Keratinocyte (primary cell): ENCODE measurements around the gene TXNL4A. TPM values are rescaled to one million over a fixed set of nuclear protein-coding genes. Genes with fewer than 3 reads are reported as not detected.

ENCODE experiments used
- DNase-seq: peaks from one replicate; pipeline ENCODE4 v3.0.0-alpha.2; 2011; ENCODE audit warnings: low read depth, missing footprints, low spot score
- FAIRE-seq: peaks from 2 replicates; lab custom pipeline; 2011; peaks lifted over from hg19 to GRCh38; lab: Jason Lieb, UNC
- H2AFZ ChIP-seq: 2 replicates; pipeline ENCODE4 v1.6.0; 2012; ENCODE audit warnings: low read length, control low read depth, inconsistent platforms; ENCODE audit not compliant: control insufficient read depth
- H3K27ac ChIP-seq: 2 replicates; pipeline ENCODE4 v1.5.1; 2011; ENCODE audit warnings: low read length; ENCODE audit not compliant: control insufficient read depth, insufficient read depth
- H3K27me3 ChIP-seq: 3 replicates; pipeline ENCODE4 v1.6.0; 2011; ENCODE audit warnings: low read length; ENCODE audit not compliant: control insufficient read depth, insufficient read depth; ENCODE audit errors: extremely low read depth
- H3K36me3 ChIP-seq, 2 experiments: 2 replicates in 1 of 2; 3 replicates in 1 of 2; pipeline ENCODE4 v1.5.1; 2011; ENCODE audit warnings: low read length in 2 of 2, mild to moderate bottlenecking in 1 of 2; ENCODE audit not compliant: control insufficient read depth in 2 of 2, insufficient read depth in 2 of 2; ENCODE audit errors: extremely low read depth in 1 of 2
- H3K4me1 ChIP-seq: 3 replicates; pipeline ENCODE4 v1.5.1; 2011; ENCODE audit warnings: low read length; ENCODE audit not compliant: control insufficient read depth, insufficient read depth; ENCODE audit errors: extremely low read depth
- H3K4me2 ChIP-seq: 3 replicates; pipeline ENCODE4 v1.6.0; 2011; ENCODE audit warnings: low read depth, low read length; ENCODE audit not compliant: control insufficient read depth, insufficient read depth; ENCODE audit errors: extremely low read depth
- H3K4me3 ChIP-seq, 3 experiments: fragments of 200-600 bp in 1 of 3; sonication (generic) in 1 of 3; 2 replicates in 2 of 3; 3 replicates in 1 of 3; pipeline ENCODE4 v1.5.1; 2011 to 2016; ENCODE audit warnings: low read length in 3 of 3, mild to moderate bottlenecking in 3 of 3, control low read depth in 2 of 3, inconsistent platforms in 1 of 3, low read depth in 1 of 3, mixed read lengths in 1 of 3, mixed run types in 1 of 3, moderate library complexity in 1 of 3; ENCODE audit not compliant: control insufficient read depth in 2 of 3, insufficient read depth in 2 of 3; ENCODE audit errors: extremely low read depth in 1 of 3
- H3K79me2 ChIP-seq: 2 replicates; pipeline ENCODE4 v1.6.0; 2012; ENCODE audit warnings: low read length; ENCODE audit not compliant: control insufficient read depth, insufficient read depth
- H3K9ac ChIP-seq: 3 replicates; pipeline ENCODE4 v1.6.0; 2011; ENCODE audit warnings: low read length; ENCODE audit not compliant: control insufficient read depth, insufficient read depth; ENCODE audit errors: extremely low read depth
- H3K9me1 ChIP-seq: 3 replicates; pipeline ENCODE4 v1.6.0; 2011; ENCODE audit warnings: low read length; ENCODE audit not compliant: control insufficient read depth, insufficient read depth; ENCODE audit errors: extremely low read depth
- H3K9me3 ChIP-seq: 2 replicates; pipeline ENCODE4 v1.5.1; 2012; ENCODE audit warnings: low read depth, low read length; ENCODE audit not compliant: control insufficient read depth
- H4K20me1 ChIP-seq: 3 replicates; pipeline ENCODE4 v1.6.0; 2011; ENCODE audit warnings: low read length; ENCODE audit not compliant: control insufficient read depth, insufficient read depth; ENCODE audit errors: extremely low read depth
- EZH2 ChIP-seq: IDR thresholded peaks from one replicate; pipeline ENCODE4 v1.6.1; 2012; ENCODE audit warnings: inconsistent platforms, mild to moderate bottlenecking, low read length, moderate library complexity
- dilution Hi-C: fragments of 300-500 bp; cut with MboI; formaldehyde crosslinking; loops from one replicate; pipeline ENCODE4 v1.7.0; 2020; ENCODE audit warnings: low sequenced_read_pairs; ENCODE audit not compliant: extremely low pct_ligation_motif_present
- polyA minus RNA-seq, 3 experiments: library from RNA; depleted of rRNA, polyadenylated mRNA; stranded (reverse); fragments of >200 nt; gene quantifications; 1 replicate in 1 of 3; 2 replicates in 1 of 3; 3 replicates in 1 of 3; pipeline ENCODE4 v1.2.3, GENCODE V29; 2011
- polyA plus RNA-seq, 5 experiments: library from polyadenylated mRNA; depleted of rRNA in 3 of 5; stranded (reverse) in 3 of 5; stranded (forward) in 1 of 5; unstranded in 1 of 5; fragments of >200 nt; gene quantifications; 1 replicate in 1 of 5; 2 replicates in 3 of 5; 3 replicates in 1 of 5; pipeline versions ENCODE4 v1.2.1 to v1.2.3, GENCODE V29; 2011 to 2012; ENCODE audit warnings: missing spikeins in 2 of 5, low read depth in 1 of 5, low replicate concordance in 1 of 5
- TF ChIP-seq, protein P1 (sequence below), 3 experiments: IDR thresholded peaks in 1 of 3; conservative IDR thresholded peaks in 1 of 3; optimal IDR thresholded peaks in 1 of 3; 2 replicates in 2 of 3; 3 replicates in 1 of 3; pipeline versions ENCODE3 to v1.5.1; 2011; ENCODE audit warnings: low read length in 3 of 3, mild to moderate bottlenecking in 3 of 3, moderate library complexity in 2 of 3, control low read depth in 1 of 3, inconsistent platforms in 1 of 3; ENCODE audit not compliant: insufficient read depth in 2 of 3; ENCODE audit errors: extremely low read depth in 1 of 3

TXNL4A gene
- polyA plus RNA-seq (89.9 to 142 TPM (median 98.4 TPM) in 3 replicates), polyA minus RNA-seq (37.6 to 47.8 TPM (median 38.7 TPM) in 3 replicates)
- 191 TPM for polyA plus RNA-seq (2011; ENCODE audit: low read depth)
- 102 and 125 TPM in 2 replicates for polyA plus RNA-seq (2011; cell fraction: cytosol; rRNA removed)
- 40.2 and 40.7 TPM in 2 replicates for polyA plus RNA-seq (2011; cell fraction: nucleus; rRNA removed)
- polyA plus RNA-seq (2012; ENCODE audit: low replicate concordance), result 96.6 and 119 TPM in 2 replicates
- polyA minus RNA-seq (2011; cell fraction: cytosol; rRNA and poly(A)+ RNA removed), result 90.5 TPM
- polyA minus RNA-seq (2011; cell fraction: nucleus; rRNA and poly(A)+ RNA removed), result 4.9 and 9.6 TPM in 2 replicates

DNA sequence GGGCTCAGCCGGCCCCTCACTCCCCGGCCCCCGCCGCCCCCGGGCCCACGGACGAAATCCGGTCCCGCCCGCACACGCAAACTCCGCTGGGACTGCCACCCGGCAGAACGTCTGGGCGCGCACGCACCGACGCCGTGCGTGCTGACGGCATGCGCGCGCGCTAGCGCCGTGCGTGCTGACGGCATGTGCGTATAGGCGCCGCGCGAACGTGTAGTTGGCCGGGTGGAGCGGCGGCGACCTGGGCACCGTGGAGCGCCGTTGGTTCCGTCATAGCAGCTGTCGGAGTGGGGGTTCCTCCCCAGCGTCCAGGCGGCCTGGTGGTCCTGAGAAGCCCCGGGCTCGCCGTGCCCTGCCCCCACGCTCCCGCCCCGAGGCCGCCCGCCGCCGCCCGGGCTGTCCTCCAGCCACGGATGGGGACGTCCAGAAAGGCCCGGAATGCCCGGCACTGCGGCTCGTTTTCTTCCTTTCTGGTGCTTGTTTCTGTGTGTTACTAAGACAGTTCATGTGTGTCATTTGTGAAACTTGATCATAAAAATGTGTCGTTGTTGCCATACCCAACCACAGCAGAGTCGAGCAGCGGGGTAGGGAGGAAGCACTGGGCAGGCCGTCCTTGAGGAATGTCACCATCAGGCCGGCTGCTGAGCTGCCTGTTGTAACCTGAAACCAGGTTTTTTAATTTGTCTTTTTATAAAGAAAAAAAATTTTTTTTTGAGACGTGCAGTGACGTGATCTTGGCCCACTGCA is at the start of gene TXNL4A:
Gene TXNL4A (minus strand): TSS at position 113 of the 744 bp plus-strand sequence. CDS start 171 bp downstream, outside the sequence.
- peaks cover 46% of the 10 kb centered on the region for H3K79me2 ChIP-seq
- H2AFZ ChIP-seq, result peak within 1 kb of the TSS; percentile 92
- no peak for TF ChIP-seq EZH2
- TF ChIP-seq, protein P1, sequence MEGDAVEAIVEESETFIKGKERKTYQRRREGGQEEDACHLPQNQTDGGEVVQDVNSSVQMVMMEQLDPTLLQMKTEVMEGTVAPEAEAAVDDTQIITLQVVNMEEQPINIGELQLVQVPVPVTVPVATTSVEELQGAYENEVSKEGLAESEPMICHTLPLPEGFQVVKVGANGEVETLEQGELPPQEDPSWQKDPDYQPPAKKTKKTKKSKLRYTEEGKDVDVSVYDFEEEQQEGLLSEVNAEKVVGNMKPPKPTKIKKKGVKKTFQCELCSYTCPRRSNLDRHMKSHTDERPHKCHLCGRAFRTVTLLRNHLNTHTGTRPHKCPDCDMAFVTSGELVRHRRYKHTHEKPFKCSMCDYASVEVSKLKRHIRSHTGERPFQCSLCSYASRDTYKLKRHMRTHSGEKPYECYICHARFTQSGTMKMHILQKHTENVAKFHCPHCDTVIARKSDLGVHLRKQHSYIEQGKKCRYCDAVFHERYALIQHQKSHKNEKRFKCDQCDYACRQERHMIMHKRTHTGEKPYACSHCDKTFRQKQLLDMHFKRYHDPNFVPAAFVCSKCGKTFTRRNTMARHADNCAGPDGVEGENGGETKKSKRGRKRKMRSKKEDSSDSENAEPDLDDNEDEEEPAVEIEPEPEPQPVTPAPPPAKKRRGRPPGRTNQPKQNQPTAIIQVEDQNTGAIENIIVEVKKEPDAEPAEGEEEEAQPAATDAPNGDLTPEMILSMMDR (optimal IDR thresholded peaks at IDR 0.05 in 1 of 3, IDR thresholded peaks at IDR 0.05 in 1 of 3, conservative IDR thresholded peaks at IDR 0.05 in 1 of 3; ENCODE audit: extremely low read depth in 1 of 3, insufficient read depth in 2 of 3, low read length in 3 of 3), result no peak
- H3K27ac ChIP-seq, result peak within 1 kb of the TSS; percentile 77
- dilution Hi-C loops, result no loop called here
- H3K4me1 ChIP-seq, result peaks cover 13% of the 10 kb centered on the region
- H3K9ac ChIP-seq, result peak within 1 kb of the TSS; percentile 85
- no peaks in the 10 kb centered on the region for H3K27me3 ChIP-seq
- peaks cover 3% of the 10 kb centered on the region for H3K9me1 ChIP-seq
- peak within 1 kb of the TSS; percentile 98 for H3K4me2 ChIP-seq
- DNase-seq (no peak), FAIRE-seq (peak; percentile 71)
- H3K9me3 ChIP-seq, result no peaks in the 10 kb centered on the region
- peaks cover 16% of the 10 kb centered on the region for H4K20me1 ChIP-seq
- H3K4me3 ChIP-seq, result peak within 1 kb of the TSS; percentile 94 to 100 (median 99)
- peaks cover 0 to 6% of the 10 kb centered on the region in 2 experiments for H3K36me3 ChIP-seq

DNA sequence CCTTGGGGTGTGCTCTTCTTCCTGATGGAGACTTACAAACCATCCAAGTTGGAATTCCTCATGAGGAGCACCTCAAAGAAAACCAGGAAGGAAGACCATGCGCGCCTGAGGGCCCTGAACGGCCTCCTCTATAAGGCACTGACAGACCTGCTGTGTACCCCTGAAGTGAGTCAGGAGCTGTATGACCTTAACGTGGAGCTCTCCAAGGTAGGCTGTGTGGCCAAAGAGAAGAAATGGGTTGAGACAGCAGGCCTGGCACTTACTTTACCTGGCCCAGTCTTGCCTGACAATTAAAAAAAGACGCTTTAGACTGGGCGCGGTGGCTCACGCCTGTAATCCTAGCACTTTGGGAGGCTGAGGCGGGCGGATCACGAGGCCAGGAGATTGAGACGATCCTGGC is 48.9 kb upstream of the TXNL4A start:
- TF ChIP-seq, protein P1 (optimal IDR thresholded peaks at IDR 0.05 in 1 of 3, IDR thresholded peaks at IDR 0.05 in 1 of 3, conservative IDR thresholded peaks at IDR 0.05 in 1 of 3; ENCODE audit: extremely low read depth in 1 of 3, insufficient read depth in 2 of 3, low read length in 3 of 3), result no peak
- TF ChIP-seq EZH2, result no peak
- no peaks in the 10 kb centered on the region for H3K27me3 ChIP-seq

More for the DNA sequence above, 48.9 kb upstream of the TXNL4A start:
- H3K27ac ChIP-seq, result no peak overlapping the region
- no peak overlapping the region for H2AFZ ChIP-seq
- no peaks in the 10 kb centered on the region for H4K20me1 ChIP-seq
- dilution Hi-C loops, result no loop called here
- peaks cover 27% of the 10 kb centered on the region for H3K79me2 ChIP-seq
- H3K9ac ChIP-seq, result no peak overlapping the region
- H3K9me1 ChIP-seq, result no peaks in the 10 kb centered on the region
- no peaks in the 10 kb centered on the region for H3K9me3 ChIP-seq
- H3K4me2 ChIP-seq, result no peak overlapping the region
- H3K4me3 ChIP-seq, result no peak overlapping the region
- FAIRE-seq (no peak), DNase-seq (no peak)
- H3K36me3 ChIP-seq, result peaks cover 8 to 10% of the 10 kb centered on the region in 2 experiments
- H3K4me1 ChIP-seq, result peaks cover 7% of the 10 kb centered on the region
